Measurements from ENCODE around the gene MRGPRD. TPM values are rescaled to one million over a fixed set of nuclear protein-coding genes. Genes with fewer than 3 reads are reported as not detected.

MRGPRD gene
- total and polyA plus RNA-seq, 2 of the 8 experiments (the other 6 are each of a cell fraction or from before 2014, with no cell fraction given), result not detected

DNA sequence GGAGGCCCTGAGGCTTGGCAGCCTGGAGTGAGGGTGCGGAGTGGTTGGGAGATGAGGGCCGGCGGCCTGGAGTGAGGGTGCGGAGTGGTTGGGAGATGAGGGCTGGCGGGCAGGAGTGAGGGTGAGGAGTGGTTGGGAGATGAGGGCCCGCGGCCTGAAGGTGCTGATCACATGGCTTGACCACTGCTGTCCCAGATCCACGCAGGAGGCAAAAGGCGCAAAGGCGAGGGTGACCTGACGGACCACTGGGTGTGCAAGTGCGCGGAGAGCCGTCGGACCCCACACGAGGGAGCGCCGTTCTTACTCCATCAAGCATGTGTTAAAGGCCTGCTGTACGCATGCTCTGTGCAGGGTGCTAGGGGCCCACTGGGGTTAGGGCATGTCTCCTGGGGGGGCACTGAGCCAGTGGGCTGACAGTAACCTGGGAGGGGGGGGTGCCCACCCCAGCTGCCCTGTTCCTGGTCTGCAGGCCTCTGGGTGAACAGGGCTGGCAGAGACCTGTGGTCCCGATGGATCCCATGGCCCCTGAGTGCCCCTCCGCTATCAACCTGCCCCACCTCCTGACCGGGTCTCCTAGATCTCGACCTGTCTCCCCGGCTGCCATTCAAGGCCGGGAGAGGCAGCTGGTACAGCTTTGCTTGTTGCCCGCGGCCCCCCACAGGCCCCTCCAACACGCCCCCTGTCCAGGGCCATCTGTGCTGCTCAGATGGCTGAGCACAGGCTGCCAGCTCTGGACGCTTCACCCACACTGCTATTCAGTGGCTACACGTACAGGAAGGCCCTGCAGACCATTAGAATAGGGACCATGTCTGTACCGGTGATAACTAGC, 21.1 kb downstream of the MRGPRD start:
- no peak for DNase-seq (ENCODE audit: low read depth in 1 of 2, low spot score in 2 of 2)
- CTCF ChIA-PET (ENCODE audit: partially characterized antibody), result interaction anchor here (0.8 to 3.4 kb wide), 3 partner anchors 18 to 142 kb away, joined by 3 to 13 read pairs (median 3); no protein-coding TSS in a partner anchor
- no peak for TF ChIP-seq YY1 (IDR thresholded peaks at IDR 0.05; ENCODE audit: low read depth, low read length)
- no peak for TF ChIP-seq JUN (IDR thresholded peaks at IDR 0.05; ENCODE audit: low read depth, low read length)
- TF ChIP-seq HDAC2 (IDR thresholded peaks at IDR 0.05; ENCODE audit: borderline replicate concordance in 1 of 2, low read depth in 2 of 2, low read length in 2 of 2), result no peak
- TF ChIP-seq SIN3A (conservative IDR thresholded peaks at IDR 0.05 in 1 of 2, IDR thresholded peaks at IDR 0.05 in 1 of 2; ENCODE audit: low read depth in 1 of 2, low read length in 2 of 2), result no peak
- no peak for TF ChIP-seq ZNF274 (IDR thresholded peaks at IDR 0.05; ENCODE audit: borderline replicate concordance, extremely low read depth, low read length)
- no peak for TF ChIP-seq ASH2L (IDR thresholded peaks at IDR 0.05; ENCODE audit: low read length)

More for the DNA sequence above, 21.1 kb downstream of the MRGPRD start:
- Histone ChIP-seq H3K9me3 (ENCODE audit: insufficient read depth in 2 of 2, low read depth in 1 of 2, low read length in 1 of 2) (no peaks in the 10 kb centered on the region; a peak in 1 of 4 replicates), H3K79me2 (ENCODE audit: control insufficient read depth in 1 of 2, insufficient read depth in 2 of 2, low read length in 2 of 2) (no peaks in the 10 kb centered on the region), H3K56ac (replicated peaks; ENCODE audit: insufficient read length, low read depth, low read length) (no peak overlapping the region), H2BK15ac (ENCODE audit: low read length) (no peak overlapping the region), H4K91ac (replicated peaks; ENCODE audit: insufficient read length, low read length) (no peak overlapping the region), H3K27ac (ENCODE audit: low read depth, low read length) (no peak overlapping the region), H3K23ac (ENCODE audit: insufficient read length) (no peak overlapping the region), H2BK5ac (ENCODE audit: low read depth, low read length) (no peak overlapping the region), H3K79me1 (ENCODE audit: low read depth, low read length) (no peaks in the 10 kb centered on the region), H2BK20ac (ENCODE audit: low read length) (no peak overlapping the region), H2BK120ac (replicated peaks; ENCODE audit: low read depth, low read length) (no peak overlapping the region), H3K18ac (ENCODE audit: extremely low read depth, low read length) (no peak overlapping the region), H3K4me2 (ENCODE audit: insufficient read depth in 1 of 2, low read depth in 2 of 2, low read length in 2 of 2) (no peak overlapping the region), H4K5ac (ENCODE audit: insufficient read length, low read depth, low read length) (no peak overlapping the region), H3K23me2 (ENCODE audit: low read depth, low read length) (no peaks in the 10 kb centered on the region), H2AFZ (ENCODE audit: low read length) (no peak overlapping the region), H3K27me3 (replicated peaks in 1 of 4; ENCODE audit: control insufficient read depth in 3 of 4, extremely low read depth in 1 of 4, insufficient read depth in 3 of 4, low read length in 3 of 4) (no peaks in the 10 kb centered on the region), H3K4me3 (ENCODE audit: extremely low read depth in 1 of 4, insufficient read depth in 2 of 4, low read depth in 3 of 4, low read length in 4 of 4) (no peak overlapping the region), H3K14ac (ENCODE audit: insufficient read length) (no peak overlapping the region), H3K4me1 (replicated peaks in 1 of 4; ENCODE audit: control insufficient read depth in 3 of 4, insufficient read depth in 4 of 4, low read length in 3 of 4) (peaks cover 0 to 8% (median 4%) of the 10 kb centered on the region in 4 experiments; a peak in 1 of 7 replicates), H4K20me1 (replicated peaks in 1 of 2; ENCODE audit: control insufficient read depth in 1 of 2, insufficient read depth in 2 of 2, low read length in 2 of 2) (peaks cover 0 to 2% of the 10 kb centered on the region in 2 experiments), H4K8ac (ENCODE audit: extremely low read depth, insufficient read depth, low read length) (no peak overlapping the region), H3K4ac (replicated peaks; ENCODE audit: insufficient read length, low read depth, low read length) (no peak overlapping the region), H2BK12ac (ENCODE audit: low read depth, low read length) (no peak overlapping the region), H2AK5ac (ENCODE audit: low read depth, low read length) (no peak overlapping the region), H3K36me3 (ENCODE audit: control insufficient read depth in 2 of 4, insufficient read depth in 4 of 4, low read length in 3 of 4) (no peaks in the 10 kb centered on the region), H3K9ac (replicated peaks in 1 of 4; ENCODE audit: extremely low read depth in 1 of 4, low read depth in 3 of 4, low read length in 3 of 4) (no peak overlapping the region)
- WGBS, 2 experiments (ENCODE audit: extremely low coverage in 1 of 2, insufficient coverage in 1 of 2, insufficient read length in 1 of 2, insufficient replicate concordance in 2 of 2, low coverage in 1 of 2, low lambda C conversion rate in 2 of 2, missing lambda C conversion rate in 1 of 2), result 87% methylated on average over 29 of the region's 31 CpGs; no CpG with 5 or more reads in 1 of the 2 experiments
- FAIRE-seq, result no peak
- POLR2A ChIA-PET (ENCODE audit: partially characterized antibody), result no interaction called here

Data from H1 (cell line).